ENCODE results near the gene HMGN1. TPM values are rescaled to one million over a fixed set of nuclear protein-coding genes. Genes with fewer than 3 reads are reported as not detected.
"Not testable (repeated sequence)": the region's sequence is repeated elsewhere in the genome, so short reads cannot be mapped to it uniquely, and the experiment has no call there.

HMGN1 gene
- total RNA-seq (2014; rRNA removed; shearing (Covaris generic)), result 448 and 469 TPM in 2 replicates

GRCh38 chr21:39348355-39349210 lies at the start of gene HMGN1:
TSS of gene HMGN1 (minus strand) at chr21:39349088. CDS start at chr21:39348917, 171 bp downstream.
- Histone ChIP-seq H3K27me3 (no peaks in the 10 kb centered on the region), H3K27ac (peak within 1 kb of the TSS; percentile 81), H3K4me3 (peak within 1 kb of the TSS; percentile 90), H3K9me3 (replicated peaks) (no peaks in the 10 kb centered on the region), H3K4me1 (peaks cover 17% of the 10 kb centered on the region), H3K36me3 (peaks cover 38% of the 10 kb centered on the region)
- DNase-seq, result peak; percentile 90

GRCh38 chr21:39397646-39398385 lies 48.9 kb upstream of the HMGN1 start:
- Histone ChIP-seq H3K27me3 (no peaks in the 10 kb centered on the region), H3K4me3 (no peak overlapping the region)
- DNase-seq, result no peak

GRCh38 chr21:39392981-39393380 lies 44.1 kb upstream of the HMGN1 start:
- Histone ChIP-seq H3K4me3 (no peak overlapping the region), H3K9me3 (replicated peaks) (no peaks in the 10 kb centered on the region), H3K27me3 (no peaks in the 10 kb centered on the region), H3K27ac (no peak overlapping the region), H3K4me1 (no peaks in the 10 kb centered on the region), H3K36me3 (no peaks in the 10 kb centered on the region; the same call in 1 of the 2 replicates)
- no peak for DNase-seq

More at GRCh38 chr21:39397646-39398385, 48.9 kb upstream of the HMGN1 start:
- H3K9me3 ChIP-seq (replicated peaks), result no peaks in the 10 kb centered on the region
- no peaks in the 10 kb centered on the region for H3K4me1 ChIP-seq
- H3K27ac ChIP-seq, result no peak overlapping the region
- H3K36me3 ChIP-seq, result no peaks in the 10 kb centered on the region; the same call in 1 of the 2 replicates

GRCh38 chr21:39390212-39390765 lies 41.4 kb upstream of the HMGN1 start:
- Histone ChIP-seq H3K27me3 (no peaks in the 10 kb centered on the region), H3K4me3 (no peak overlapping the region), H3K4me1 (no peaks in the 10 kb centered on the region), H3K27ac (no peak overlapping the region), H3K36me3 (no peaks in the 10 kb centered on the region; the same call in 1 of the 2 replicates), H3K9me3 (replicated peaks) (no peaks in the 10 kb centered on the region)
- DNase-seq, result no peak

- Histone ChIP-seq H3K4me3 (peak overlapping the region; percentile 61), H3K27me3 (no peaks in the 10 kb centered on the region), H3K27ac (no peak overlapping the region), H3K9me3 (replicated peaks) (no peaks in the 10 kb centered on the region), H3K4me1 (no peaks in the 10 kb centered on the region), H3K36me3 (no peaks in the 10 kb centered on the region; the same call in 1 of the 2 replicates)
- no peak for DNase-seq
Measured at GRCh38 chr21:39388811-39389155, 39.9 kb upstream of the HMGN1 start.

GRCh38 chr21:39388038-39388810 lies 39.3 kb upstream of the HMGN1 start:
- peak; percentile 93 to 94 for DNase-seq
- Histone ChIP-seq H3K9me3 (replicated peaks) (no peaks in the 10 kb centered on the region), H3K27ac (peak overlapping the region; percentile 30), H3K36me3 (no peaks in the 10 kb centered on the region; the same call in 1 of the 2 replicates), H3K27me3 (no peaks in the 10 kb centered on the region), H3K4me1 (no peaks in the 10 kb centered on the region), H3K4me3 (peak overlapping the region; percentile 61)

GRCh38 chr21:39387461-39388037 lies 38.7 kb upstream of the HMGN1 start:
- Histone ChIP-seq H3K4me3 (peak overlapping the region; percentile 61), H3K4me1 (no peaks in the 10 kb centered on the region), H3K9me3 (replicated peaks) (no peaks in the 10 kb centered on the region), H3K36me3 (no peaks in the 10 kb centered on the region), H3K27ac (peak overlapping the region; percentile 30), H3K27me3 (no peaks in the 10 kb centered on the region)
- peak; percentile 96 to 97 for DNase-seq

- no peaks in the 10 kb centered on the region for H3K9me3 ChIP-seq (replicated peaks)
- peak overlapping the region; percentile 61 for H3K4me3 ChIP-seq
- H3K36me3 ChIP-seq, result no peaks in the 10 kb centered on the region
- H3K4me1 ChIP-seq, result no peaks in the 10 kb centered on the region
- DNase-seq, result no peak
- no peak overlapping the region for H3K27ac ChIP-seq
- H3K27me3 ChIP-seq, result no peaks in the 10 kb centered on the region
Measured at GRCh38 chr21:39386899-39387298, 38.0 kb upstream of the HMGN1 start.

- no peaks in the 10 kb centered on the region for H3K9me3 ChIP-seq (replicated peaks)
- no peaks in the 10 kb centered on the region for H3K27me3 ChIP-seq
- H3K4me1 ChIP-seq, result no peaks in the 10 kb centered on the region
- peak in 1 of 2 experiments; percentile 24 for DNase-seq
- no peak overlapping the region; the same call in 1 of the 2 replicates for H3K27ac ChIP-seq
- H3K4me3 ChIP-seq, result peak overlapping the region; percentile 21
- no peaks in the 10 kb centered on the region for H3K36me3 ChIP-seq
Measured at GRCh38 chr21:39386194-39386593, 37.3 kb upstream of the HMGN1 start.

- peak overlapping the region; percentile 21 for H3K4me3 ChIP-seq
- no peaks in the 10 kb centered on the region for H3K4me1 ChIP-seq
- DNase-seq, result peak; percentile 45 to 46
- H3K27ac ChIP-seq, result no peak overlapping the region; the same call in 1 of the 2 replicates
- no peaks in the 10 kb centered on the region for H3K36me3 ChIP-seq
- no peaks in the 10 kb centered on the region for H3K9me3 ChIP-seq (replicated peaks)
- no peaks in the 10 kb centered on the region for H3K27me3 ChIP-seq
Measured at GRCh38 chr21:39385299-39386145, 36.6 kb upstream of the HMGN1 start.

- Histone ChIP-seq H3K27me3 (no peaks in the 10 kb centered on the region), H3K36me3 (no peaks in the 10 kb centered on the region), H3K27ac (no peak overlapping the region), H3K9me3 (replicated peaks) (no peaks in the 10 kb centered on the region), H3K4me1 (no peaks in the 10 kb centered on the region; the same call in 1 of the 2 replicates), H3K4me3 (no peak overlapping the region)
- DNase-seq, result no peak
Measured at GRCh38 chr21:39384674-39385298, 35.9 kb upstream of the HMGN1 start.

- not testable (repeated sequence) for H3K27ac ChIP-seq; H3K27me3 ChIP-seq; H3K4me3 ChIP-seq; H3K36me3 ChIP-seq; H3K4me1 ChIP-seq; H3K9me3 ChIP-seq (replicated peaks); DNase-seq
Measured at GRCh38 chr21:39382096-39382495, 33.2 kb upstream of the HMGN1 start.

GRCh38 chr21:39381009-39381408 lies 32.1 kb upstream of the HMGN1 start:
- Histone ChIP-seq H3K4me1 (peaks cover 3% of the 10 kb centered on the region; the same call in 1 of the 2 replicates), H3K4me3 (peak overlapping the region; percentile 69), H3K36me3 (no peaks in the 10 kb centered on the region), H3K9me3 (replicated peaks) (no peaks in the 10 kb centered on the region), H3K27me3 (no peaks in the 10 kb centered on the region), H3K27ac (no peak overlapping the region)
- no peak for DNase-seq

Measured in SJCRH30 (cell line).